Mesenteric fat pad (tissue), 1 donor: ENCODE data around the gene CSF1R. TPM values are rescaled to one million over a fixed set of nuclear protein-coding genes. Genes with fewer than 3 reads are reported as not detected.

Experiments
- total RNA-seq: library from RNA; stranded (reverse); fragmentation: NEBNext Ultra II Directional; extraction: Animal tissue kit (Norgen Biotek cat#: 25700); gene quantifications from one replicate; pipeline ENCODE4 v1.2.1, GENCODE V29; 2021
- donor health status: DM: yes; HTN: yes; CAD: no.

The CSF1R gene
- total RNA-seq, 1 donor from 2014 or later = 58.6 TPM

Other genes with a start within 250 kb of the CSF1R start
- not detected for gene PDE6A, start 141.8 kb downstream of the CSF1R start, total RNA-seq
- 13.1 TPM for gene SLC26A2, start 125.8 kb downstream of the CSF1R start, total RNA-seq
- gene TIGD6, start 85.9 kb downstream of the CSF1R start, total RNA-seq = 4.7 TPM
- 30.6 TPM for gene HMGXB3, start 85.8 kb downstream of the CSF1R start, total RNA-seq
- gene PDGFRB, start 69.3 kb upstream of the CSF1R start, total RNA-seq = 201 TPM
- gene CDX1, start 80.2 kb upstream of the CSF1R start, total RNA-seq = 0.35 TPM
- not detected for gene SLC6A7, start 103.5 kb upstream of the CSF1R start, total RNA-seq
- not detected for gene CAMK2A, start 203.2 kb upstream of the CSF1R start, total RNA-seq
- gene ARSI, start 216.4 kb upstream of the CSF1R start, total RNA-seq = 0.58 TPM